ENCODE results near the gene SPDL1. TPM values are rescaled to one million over a fixed set of nuclear protein-coding genes. Genes with fewer than 3 reads are reported as not detected.

SPDL1 gene
- total and polyA plus RNA-seq, 2 of the 8 experiments (the other 6 are each of a cell fraction or from before 2014, with no cell fraction given) = 16.9 to 44.5 TPM

DNA sequence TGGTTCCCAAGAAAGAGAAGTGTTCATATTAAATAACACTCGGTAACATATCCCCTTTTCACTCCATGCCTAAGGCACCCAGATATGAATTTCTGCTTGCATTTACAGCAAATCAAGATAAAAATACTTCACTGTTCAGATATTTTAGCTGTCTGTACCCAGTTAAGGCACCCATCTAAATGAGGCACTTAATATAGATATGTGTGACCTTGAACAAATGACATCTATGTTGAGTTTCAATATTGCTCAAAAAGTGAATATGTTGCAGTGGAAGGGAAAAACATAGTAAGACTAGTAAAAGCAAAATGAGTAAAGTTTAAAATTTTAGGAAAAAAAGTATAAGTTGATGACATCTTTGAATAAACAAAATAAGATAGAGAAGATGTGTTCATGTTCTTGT lies 32.4 kb upstream of the SPDL1 start (continued):
- TF ChIP-seq, protein P1, sequence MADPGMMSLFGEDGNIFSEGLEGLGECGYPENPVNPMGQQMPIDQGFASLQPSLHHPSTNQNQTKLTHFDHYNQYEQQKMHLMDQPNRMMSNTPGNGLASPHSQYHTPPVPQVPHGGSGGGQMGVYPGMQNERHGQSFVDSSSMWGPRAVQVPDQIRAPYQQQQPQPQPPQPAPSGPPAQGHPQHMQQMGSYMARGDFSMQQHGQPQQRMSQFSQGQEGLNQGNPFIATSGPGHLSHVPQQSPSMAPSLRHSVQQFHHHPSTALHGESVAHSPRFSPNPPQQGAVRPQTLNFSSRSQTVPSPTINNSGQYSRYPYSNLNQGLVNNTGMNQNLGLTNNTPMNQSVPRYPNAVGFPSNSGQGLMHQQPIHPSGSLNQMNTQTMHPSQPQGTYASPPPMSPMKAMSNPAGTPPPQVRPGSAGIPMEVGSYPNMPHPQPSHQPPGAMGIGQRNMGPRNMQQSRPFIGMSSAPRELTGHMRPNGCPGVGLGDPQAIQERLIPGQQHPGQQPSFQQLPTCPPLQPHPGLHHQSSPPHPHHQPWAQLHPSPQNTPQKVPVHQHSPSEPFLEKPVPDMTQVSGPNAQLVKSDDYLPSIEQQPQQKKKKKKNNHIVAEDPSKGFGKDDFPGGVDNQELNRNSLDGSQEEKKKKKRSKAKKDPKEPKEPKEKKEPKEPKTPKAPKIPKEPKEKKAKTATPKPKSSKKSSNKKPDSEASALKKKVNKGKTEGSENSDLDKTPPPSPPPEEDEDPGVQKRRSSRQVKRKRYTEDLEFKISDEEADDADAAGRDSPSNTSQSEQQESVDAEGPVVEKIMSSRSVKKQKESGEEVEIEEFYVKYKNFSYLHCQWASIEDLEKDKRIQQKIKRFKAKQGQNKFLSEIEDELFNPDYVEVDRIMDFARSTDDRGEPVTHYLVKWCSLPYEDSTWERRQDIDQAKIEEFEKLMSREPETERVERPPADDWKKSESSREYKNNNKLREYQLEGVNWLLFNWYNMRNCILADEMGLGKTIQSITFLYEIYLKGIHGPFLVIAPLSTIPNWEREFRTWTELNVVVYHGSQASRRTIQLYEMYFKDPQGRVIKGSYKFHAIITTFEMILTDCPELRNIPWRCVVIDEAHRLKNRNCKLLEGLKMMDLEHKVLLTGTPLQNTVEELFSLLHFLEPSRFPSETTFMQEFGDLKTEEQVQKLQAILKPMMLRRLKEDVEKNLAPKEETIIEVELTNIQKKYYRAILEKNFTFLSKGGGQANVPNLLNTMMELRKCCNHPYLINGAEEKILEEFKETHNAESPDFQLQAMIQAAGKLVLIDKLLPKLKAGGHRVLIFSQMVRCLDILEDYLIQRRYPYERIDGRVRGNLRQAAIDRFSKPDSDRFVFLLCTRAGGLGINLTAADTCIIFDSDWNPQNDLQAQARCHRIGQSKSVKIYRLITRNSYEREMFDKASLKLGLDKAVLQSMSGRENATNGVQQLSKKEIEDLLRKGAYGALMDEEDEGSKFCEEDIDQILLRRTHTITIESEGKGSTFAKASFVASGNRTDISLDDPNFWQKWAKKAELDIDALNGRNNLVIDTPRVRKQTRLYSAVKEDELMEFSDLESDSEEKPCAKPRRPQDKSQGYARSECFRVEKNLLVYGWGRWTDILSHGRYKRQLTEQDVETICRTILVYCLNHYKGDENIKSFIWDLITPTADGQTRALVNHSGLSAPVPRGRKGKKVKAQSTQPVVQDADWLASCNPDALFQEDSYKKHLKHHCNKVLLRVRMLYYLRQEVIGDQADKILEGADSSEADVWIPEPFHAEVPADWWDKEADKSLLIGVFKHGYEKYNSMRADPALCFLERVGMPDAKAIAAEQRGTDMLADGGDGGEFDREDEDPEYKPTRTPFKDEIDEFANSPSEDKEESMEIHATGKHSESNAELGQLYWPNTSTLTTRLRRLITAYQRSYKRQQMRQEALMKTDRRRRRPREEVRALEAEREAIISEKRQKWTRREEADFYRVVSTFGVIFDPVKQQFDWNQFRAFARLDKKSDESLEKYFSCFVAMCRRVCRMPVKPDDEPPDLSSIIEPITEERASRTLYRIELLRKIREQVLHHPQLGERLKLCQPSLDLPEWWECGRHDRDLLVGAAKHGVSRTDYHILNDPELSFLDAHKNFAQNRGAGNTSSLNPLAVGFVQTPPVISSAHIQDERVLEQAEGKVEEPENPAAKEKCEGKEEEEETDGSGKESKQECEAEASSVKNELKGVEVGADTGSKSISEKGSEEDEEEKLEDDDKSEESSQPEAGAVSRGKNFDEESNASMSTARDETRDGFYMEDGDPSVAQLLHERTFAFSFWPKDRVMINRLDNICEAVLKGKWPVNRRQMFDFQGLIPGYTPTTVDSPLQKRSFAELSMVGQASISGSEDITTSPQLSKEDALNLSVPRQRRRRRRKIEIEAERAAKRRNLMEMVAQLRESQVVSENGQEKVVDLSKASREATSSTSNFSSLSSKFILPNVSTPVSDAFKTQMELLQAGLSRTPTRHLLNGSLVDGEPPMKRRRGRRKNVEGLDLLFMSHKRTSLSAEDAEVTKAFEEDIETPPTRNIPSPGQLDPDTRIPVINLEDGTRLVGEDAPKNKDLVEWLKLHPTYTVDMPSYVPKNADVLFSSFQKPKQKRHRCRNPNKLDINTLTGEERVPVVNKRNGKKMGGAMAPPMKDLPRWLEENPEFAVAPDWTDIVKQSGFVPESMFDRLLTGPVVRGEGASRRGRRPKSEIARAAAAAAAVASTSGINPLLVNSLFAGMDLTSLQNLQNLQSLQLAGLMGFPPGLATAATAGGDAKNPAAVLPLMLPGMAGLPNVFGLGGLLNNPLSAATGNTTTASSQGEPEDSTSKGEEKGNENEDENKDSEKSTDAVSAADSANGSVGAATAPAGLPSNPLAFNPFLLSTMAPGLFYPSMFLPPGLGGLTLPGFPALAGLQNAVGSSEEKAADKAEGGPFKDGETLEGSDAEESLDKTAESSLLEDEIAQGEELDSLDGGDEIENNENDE (IDR thresholded peaks at IDR 0.05; ENCODE audit: insufficient replicate concordance, low read length) = no peak
- no peak for TF ChIP-seq BRCA1 (IDR thresholded peaks at IDR 0.05; ENCODE audit: low read depth, low read length)
- TF ChIP-seq POLR2AphosphoS5 (IDR thresholded peaks at IDR 0.05; ENCODE audit: low read depth, low read length) = no peak
- TF ChIP-seq NANOG (IDR thresholded peaks at IDR 0.05; ENCODE audit: insufficient read depth, low read depth, low read length, poor library complexity, severe bottlenecking) = no peak
- no peak for TF ChIP-seq FOSL1 (IDR thresholded peaks at IDR 0.05; ENCODE audit: insufficient read depth, low read depth, low read length)
- no peak for TF ChIP-seq SAP30 (IDR thresholded peaks at IDR 0.05; ENCODE audit: insufficient read depth, insufficient replicate concordance, low read length)
- TF ChIP-seq, protein P2, sequence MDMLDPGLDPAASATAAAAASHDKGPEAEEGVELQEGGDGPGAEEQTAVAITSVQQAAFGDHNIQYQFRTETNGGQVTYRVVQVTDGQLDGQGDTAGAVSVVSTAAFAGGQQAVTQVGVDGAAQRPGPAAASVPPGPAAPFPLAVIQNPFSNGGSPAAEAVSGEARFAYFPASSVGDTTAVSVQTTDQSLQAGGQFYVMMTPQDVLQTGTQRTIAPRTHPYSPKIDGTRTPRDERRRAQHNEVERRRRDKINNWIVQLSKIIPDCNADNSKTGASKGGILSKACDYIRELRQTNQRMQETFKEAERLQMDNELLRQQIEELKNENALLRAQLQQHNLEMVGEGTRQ (IDR thresholded peaks at IDR 0.05; ENCODE audit: low read length) = no peak
- TF ChIP-seq, protein P3, sequence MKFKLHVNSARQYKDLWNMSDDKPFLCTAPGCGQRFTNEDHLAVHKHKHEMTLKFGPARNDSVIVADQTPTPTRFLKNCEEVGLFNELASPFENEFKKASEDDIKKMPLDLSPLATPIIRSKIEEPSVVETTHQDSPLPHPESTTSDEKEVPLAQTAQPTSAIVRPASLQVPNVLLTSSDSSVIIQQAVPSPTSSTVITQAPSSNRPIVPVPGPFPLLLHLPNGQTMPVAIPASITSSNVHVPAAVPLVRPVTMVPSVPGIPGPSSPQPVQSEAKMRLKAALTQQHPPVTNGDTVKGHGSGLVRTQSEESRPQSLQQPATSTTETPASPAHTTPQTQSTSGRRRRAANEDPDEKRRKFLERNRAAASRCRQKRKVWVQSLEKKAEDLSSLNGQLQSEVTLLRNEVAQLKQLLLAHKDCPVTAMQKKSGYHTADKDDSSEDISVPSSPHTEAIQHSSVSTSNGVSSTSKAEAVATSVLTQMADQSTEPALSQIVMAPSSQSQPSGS (IDR thresholded peaks at IDR 0.05; ENCODE audit: low read length) = no peak
